Heart left ventricle (tissue), 16 donors: Measurements from ENCODE around the gene CLK4. TPM values are rescaled to one million over a fixed set of nuclear protein-coding genes. Genes with fewer than 3 reads are reported as not detected.

Experiments used
- ATAC-seq, 4 donors: fragments of 200-7000 bp; cut with Tn5 transposase; one replicate each; pipeline ENCODE4 v1.9.1; 2020 to 2022; ENCODE audit warnings: moderate library complexity in 4 of 4, mild to moderate bottlenecking in 3 of 4, moderate number of reproducible peaks in 1 of 4
- DNase-seq, 5 donors: peaks; one replicate each; pipeline ENCODE4 v3.0.0-alpha.2; 2020
- H3K27ac ChIP-seq, 12 donors: fragments of 200-600 bp; sonication (generic) in 4 of 12; one replicate each; pipeline versions ENCODE4 v1.5.0 to v1.8.0; 2016 to 2022; ENCODE audit warnings: mild to moderate bottlenecking in 2 of 12
- H3K27me3 ChIP-seq, 9 donors: fragments of 200-600 bp; sonication (generic) in 2 of 9; one replicate each; pipeline versions ENCODE4 v1.5.1 to v1.8.0; 2016 to 2022; ENCODE audit warnings: mild to moderate bottlenecking in 3 of 9
- H3K36me3 ChIP-seq, 9 donors: fragments of 200-600 bp; sonication (generic) in 2 of 9; one replicate each; pipeline versions ENCODE4 v1.5.0 to v1.8.0; 2018 to 2022; ENCODE audit warnings: mild to moderate bottlenecking in 2 of 9
- H3K4me1 ChIP-seq, 12 donors: fragments of 200-600 bp; sonication (generic) in 4 of 12; one replicate each; pipeline versions ENCODE4 v1.5.0 to v1.8.0; 2016 to 2022; ENCODE audit warnings: mild to moderate bottlenecking in 3 of 12
- H3K4me3 ChIP-seq, 12 donors: fragments of 200-600 bp; sonication (generic) in 4 of 12; one replicate each; pipeline versions ENCODE4 v1.5.0 to v1.8.0; 2017 to 2022; ENCODE audit warnings: mild to moderate bottlenecking in 9 of 12, moderate library complexity in 4 of 12
- H3K9me3 ChIP-seq, 12 donors: fragments of 200-600 bp; sonication (generic) in 4 of 12; one replicate each; pipeline versions ENCODE4 v1.5.0 to v1.8.0; 2016 to 2022; ENCODE audit warnings: mild to moderate bottlenecking in 1 of 12
- POLR2A ChIP-seq, 2 donors: fragments of 450-650 bp; IDR thresholded peaks; one replicate each; pipeline ENCODE4 v1.6.1; 2017; ENCODE audit warnings: antibody characterized with exemption in 2 of 2, mild to moderate bottlenecking in 2 of 2, moderate library complexity in 2 of 2
- WGBS, 4 donors: extraction: QIAGEN DNeasy Blood & Tissue Kit in 2 of 4; methylation state at CpG; one replicate each; pipeline versions ENCODE4 v1.1.5 to v1.1.7; 2013 to 2018; 5-methylcytosine and 5-hydroxymethylcytosine counted together
- intact Hi-C, 10 donors: fragments of 100-400 bp; cut with DNase I; formaldehyde crosslinking; loops; one replicate each; pipeline versions ENCODE4 v1.11.1 to v1.14.2; 2022
- polyA plus RNA-seq, 2 donors: library from polyadenylated mRNA; stranded (reverse); fragments of 200-250 nt; gene quantifications; one replicate each; pipeline ENCODE4 v1.2.3, GENCODE V29; 2013
- total RNA-seq, 9 donors: library from RNA; depleted of rRNA in 2 of 9; stranded (reverse); fragments of >200 nt in 2 of 9; fragmentation: NEBNext Ultra II Directional in 3 of 9; extraction: Animal tissue kit (Norgen Biotek cat#: 25700) in 3 of 9; gene quantifications; one replicate each; pipeline versions ENCODE4 v1.1.0 to v1.2.4, GENCODE V29; 2016 to 2023
- TF ChIP-seq, protein P1 (sequence below), 12 donors: fragments of 200-600 bp; sonication (generic) in 4 of 12; IDR thresholded peaks; one replicate each; pipeline versions ENCODE4 v1.5.0 to v1.8.0; 2018 to 2022; ENCODE audit warnings: antibody characterized with exemption in 12 of 12, mild to moderate bottlenecking in 5 of 12
- donor health status: ischemic (EF 13 %, LVEDD 7.1; RV severe dilation, severe dysfunction).
- donor health status: healthy with polysubstance abuse.
- donor health status: DM: no; HTN: yes; CAD: no.
- donor health status: DM: no; HTN: no; CAD: no.
- donor health status: ischemic (EF 25% LVEDD 6.9; RV normal size, moderate dysfunction).
- donor health status: ischemic (EF 25% LVEDD 5.7; RV mildly dilated, moderate dysfunction).
- donor health status: healthy.
- donor health status: DM: yes; HTN: yes; CAD: no.
- donor health status: ischemic (EF 35%, LVEDD 5.7; RV mildly dilated, moderate dysfunction).
- donor health status: nonischemic (EF 11% LVEDD 7.7; RV severe dilation, severe dysfunction).
- donor health status: DM: yes; HTN: yes; CAD: no.
- donor health status: PGD.
- donor health status: ischemic (EF 29% LVEDD 5.4; RV normal size, mild dysfunction).
- donor health status: nonischemic (EF 23%, LVEDD 6.1; RV moderate dilation, normal function).

The CLK4 gene
- total and polyA plus RNA-seq, 11 donors: 5.2 to 24.0 (median 16.3) TPM

DNA sequence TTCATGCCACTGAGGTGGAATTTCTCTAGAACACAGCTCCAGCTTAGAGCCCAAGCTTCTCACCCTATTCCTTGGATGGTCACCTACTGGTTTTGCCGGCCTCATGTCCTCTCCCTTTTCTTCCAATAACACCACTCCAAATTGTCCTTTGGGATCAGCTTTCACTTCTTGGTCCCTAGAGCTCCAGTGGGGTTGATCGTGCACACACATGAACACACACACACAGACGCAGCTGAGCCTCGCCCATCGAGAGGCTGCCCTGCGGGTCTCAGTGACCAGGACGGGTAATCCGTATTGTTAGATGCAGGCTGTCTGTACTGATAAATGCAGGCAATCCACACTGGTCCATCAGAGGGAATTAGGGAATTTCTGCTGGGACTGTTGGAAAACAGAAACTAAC, 43.6 kb downstream of the CLK4 start:
- Histone ChIP-seq H3K27me3 (peaks cover 0 to 9% (median 0%) of the 10 kb centered on the region in 9 donors), H3K9me3 (no peaks in the 10 kb centered on the region), H3K4me3 (no peak overlapping the region), H3K4me1 (peaks cover 0 to 8% (median 0%) of the 10 kb centered on the region in 12 donors), H3K27ac (no peak overlapping the region), H3K36me3 (no peaks in the 10 kb centered on the region)
- no peak for DNase-seq
- no peak for TF ChIP-seq POLR2A (IDR thresholded peaks at IDR 0.05)
- TF ChIP-seq, protein P1, sequence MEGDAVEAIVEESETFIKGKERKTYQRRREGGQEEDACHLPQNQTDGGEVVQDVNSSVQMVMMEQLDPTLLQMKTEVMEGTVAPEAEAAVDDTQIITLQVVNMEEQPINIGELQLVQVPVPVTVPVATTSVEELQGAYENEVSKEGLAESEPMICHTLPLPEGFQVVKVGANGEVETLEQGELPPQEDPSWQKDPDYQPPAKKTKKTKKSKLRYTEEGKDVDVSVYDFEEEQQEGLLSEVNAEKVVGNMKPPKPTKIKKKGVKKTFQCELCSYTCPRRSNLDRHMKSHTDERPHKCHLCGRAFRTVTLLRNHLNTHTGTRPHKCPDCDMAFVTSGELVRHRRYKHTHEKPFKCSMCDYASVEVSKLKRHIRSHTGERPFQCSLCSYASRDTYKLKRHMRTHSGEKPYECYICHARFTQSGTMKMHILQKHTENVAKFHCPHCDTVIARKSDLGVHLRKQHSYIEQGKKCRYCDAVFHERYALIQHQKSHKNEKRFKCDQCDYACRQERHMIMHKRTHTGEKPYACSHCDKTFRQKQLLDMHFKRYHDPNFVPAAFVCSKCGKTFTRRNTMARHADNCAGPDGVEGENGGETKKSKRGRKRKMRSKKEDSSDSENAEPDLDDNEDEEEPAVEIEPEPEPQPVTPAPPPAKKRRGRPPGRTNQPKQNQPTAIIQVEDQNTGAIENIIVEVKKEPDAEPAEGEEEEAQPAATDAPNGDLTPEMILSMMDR (IDR thresholded peaks at IDR 0.05): no peak
- 80 to 93% (median 83%) methylated on average over 8 of the region's 8 CpGs for WGBS, 4 donors
- intact Hi-C loops: loop anchor here in 1 of 10 donors (10.0 kb wide), 1 partner anchor 298 kb away; no protein-coding TSS in a partner anchor
- no peak for ATAC-seq

DNA sequence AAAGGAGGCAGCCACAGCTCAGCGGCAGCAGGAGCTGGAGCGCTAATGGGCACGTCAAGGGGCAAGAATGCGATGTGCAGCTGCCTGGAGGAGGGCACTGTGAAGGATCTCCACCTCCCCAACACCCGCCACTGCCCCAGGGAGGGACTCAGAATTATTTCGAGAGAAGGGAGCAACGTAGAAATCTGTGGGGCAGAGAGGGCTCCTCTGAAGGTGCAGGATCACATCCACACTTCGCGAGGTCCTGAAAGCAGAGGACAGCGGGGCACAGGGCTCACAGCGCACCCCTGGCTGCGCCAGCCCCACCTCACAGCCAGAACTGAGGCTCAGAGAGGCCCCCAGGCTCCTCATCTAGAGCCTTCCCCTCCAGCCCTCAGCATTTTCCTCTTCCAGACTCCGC, 44.6 kb downstream of the CLK4 start:
- H3K4me1 ChIP-seq: peaks cover 0 to 1% (median 0%) of the 10 kb centered on the region in 12 donors
- peaks cover 0 to 18% (median 5%) of the 10 kb centered on the region in 9 donors for H3K27me3 ChIP-seq
- DNase-seq (no peak), ATAC-seq (no peak)
- H3K4me3 ChIP-seq: no peak overlapping the region
- H3K27ac ChIP-seq: no peak overlapping the region
- no peaks in the 10 kb centered on the region for H3K36me3 ChIP-seq
- WGBS, 4 donors: 90 to 94% (median 91%) methylated on average over 13 of the region's 13 CpGs
- H3K9me3 ChIP-seq: no peaks in the 10 kb centered on the region
- intact Hi-C loops: loop anchor here in 1 of 10 donors (10.0 kb wide), 1 partner anchor 297 kb away; no protein-coding TSS in a partner anchor
- TF ChIP-seq, protein P1 (IDR thresholded peaks at IDR 0.05): no peak
- no peak for TF ChIP-seq POLR2A (IDR thresholded peaks at IDR 0.05)

DNA sequence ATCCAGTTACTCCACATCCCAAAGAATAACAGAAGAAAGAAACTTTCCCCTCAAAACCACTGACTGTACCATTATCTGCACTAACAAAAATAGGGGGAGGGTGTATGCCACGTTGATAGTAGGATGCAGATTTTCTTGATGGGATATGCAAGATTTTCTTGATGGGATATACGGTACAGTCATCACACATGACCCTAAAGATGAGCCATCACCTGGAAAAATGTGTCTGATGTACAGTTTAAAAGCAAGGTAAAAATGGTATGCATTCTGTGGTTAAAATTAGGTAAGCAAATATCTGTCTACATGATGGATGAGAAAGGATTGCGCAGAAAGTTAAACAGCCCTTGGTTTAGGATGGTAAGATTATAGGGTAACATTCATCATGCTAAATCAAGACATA, 45.2 kb downstream of the CLK4 start:
- no peak overlapping the region for H3K27ac ChIP-seq
- H3K9me3 ChIP-seq: no peaks in the 10 kb centered on the region
- 83 to 86% (median 83%) methylated on average over 3 of the region's 3 CpGs for WGBS, 4 donors
- intact Hi-C loops: loop anchor here in 1 of 10 donors (10.0 kb wide), 1 partner anchor 297 kb away; no protein-coding TSS in a partner anchor
- H3K4me1 ChIP-seq: peaks cover 0 to 6% (median 0%) of the 10 kb centered on the region in 12 donors
- H3K27me3 ChIP-seq: peaks cover 0 to 23% (median 9%) of the 10 kb centered on the region in 9 donors
- H3K36me3 ChIP-seq: no peaks in the 10 kb centered on the region
- no peak for TF ChIP-seq POLR2A (IDR thresholded peaks at IDR 0.05)
- TF ChIP-seq, protein P1 (IDR thresholded peaks at IDR 0.05): no peak
- no peak overlapping the region for H3K4me3 ChIP-seq
- no peak for ATAC-seq
- DNase-seq: no peak

DNA sequence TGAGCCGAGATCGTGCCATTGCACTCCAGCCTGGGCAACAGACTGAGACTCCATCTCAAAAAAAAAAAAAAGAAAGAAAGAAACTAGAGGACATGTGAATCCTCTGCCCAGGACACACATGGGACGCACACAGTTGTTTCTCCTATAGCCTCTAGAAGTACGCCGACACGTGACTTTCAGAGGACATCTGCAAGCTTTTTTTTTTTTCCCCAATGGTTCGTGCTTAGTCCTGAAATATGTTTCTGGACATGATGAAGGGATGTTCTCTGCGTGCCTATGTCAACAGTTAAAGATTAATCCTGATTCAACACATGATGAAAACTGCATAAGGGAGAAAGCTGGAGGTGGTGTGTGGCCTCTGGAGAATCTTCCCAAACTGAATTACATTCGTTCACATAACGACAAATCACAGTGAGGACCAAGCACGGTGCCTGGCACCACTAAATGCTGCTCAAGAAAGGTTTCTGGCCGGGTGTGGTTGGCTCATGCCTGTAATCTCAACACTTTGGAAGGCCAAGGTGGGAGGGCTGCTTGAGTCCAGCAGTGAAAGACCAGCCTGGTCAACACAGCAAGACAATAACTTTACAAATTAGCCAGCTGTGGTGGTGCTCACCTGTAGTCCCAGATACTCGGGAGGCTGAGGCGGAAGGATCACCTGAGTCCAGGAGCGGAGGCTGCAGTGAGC, 46.4 kb downstream of the CLK4 start:
- intact Hi-C loops: loop anchor here in 1 of 10 donors (10.0 kb wide), 1 partner anchor 296 kb away; no protein-coding TSS in a partner anchor
- H3K36me3 ChIP-seq: no peaks in the 10 kb centered on the region

More for the DNA sequence above, 46.4 kb downstream of the CLK4 start:
- ATAC-seq (no peak), DNase-seq (no peak)
- Histone ChIP-seq H3K27ac (no peak overlapping the region), H3K9me3 (no peaks in the 10 kb centered on the region), H3K27me3 (peaks cover 0 to 35% (median 9%) of the 10 kb centered on the region in 9 donors), H3K4me3 (no peak overlapping the region), H3K4me1 (peaks cover 0 to 11% (median 0%) of the 10 kb centered on the region in 12 donors)
- TF ChIP-seq, protein P1 (IDR thresholded peaks at IDR 0.05): no peak
- TF ChIP-seq POLR2A (IDR thresholded peaks at IDR 0.05): no peak
- WGBS, 4 donors: 86 to 90% (median 87%) methylated on average over 15 of the region's 15 CpGs
